HL-60 (cell line): ENCODE measurements around the gene GAMT.

Source experiments
- DNase-seq, 2 experiments: peaks; one replicate each; pipeline ENCODE4 v3.0.0-alpha.2; 2010 to 2020; ENCODE audit warnings: low read depth in 1 of 2, low spot score in 1 of 2
- H3K27ac ChIP-seq: fragments of 250-450 bp; sonication (Bioruptor Pico); replicated peaks from 2 replicates; pipeline ENCODE4 v1.5.1; 2020; ENCODE audit warnings: mild to moderate bottlenecking, moderate library complexity
- H3K27me3 ChIP-seq: fragments of 250-450 bp; sonication (Bioruptor Pico); 2 replicates; pipeline ENCODE4 v1.5.1; 2021; ENCODE audit warnings: mild to moderate bottlenecking, moderate library complexity; ENCODE audit not compliant: insufficient read depth, poor library complexity, severe bottlenecking
- H3K4me3 ChIP-seq: replicated peaks from 2 replicates; pipeline ENCODE4 v1.5.1; 2011; ENCODE audit warnings: mild to moderate bottlenecking, control low read depth, low read length; ENCODE audit not compliant: insufficient read depth
- GABPA ChIP-seq: IDR thresholded peaks from 2 replicates; pipeline ENCODE4 v1.6.1; 2012; ENCODE audit warnings: low read depth
- POLR2AphosphoS5 ChIP-seq: IDR thresholded peaks from 2 replicates; pipeline ENCODE4 v1.6.1; 2012; ENCODE audit warnings: low read depth
- REST ChIP-seq: IDR thresholded peaks from 2 replicates; pipeline ENCODE4 v1.6.1; 2012; ENCODE audit warnings: low read depth; ENCODE audit not compliant: insufficient replicate concordance
- SPI1 ChIP-seq: IDR thresholded peaks from 2 replicates; pipeline ENCODE4 v1.6.1; 2012; ENCODE audit warnings: low read depth, mild to moderate bottlenecking, borderline replicate concordance
- TF ChIP-seq, protein P1 (sequence below): IDR thresholded peaks from one replicate; pipeline ENCODE4 v1.5.1; 2011; ENCODE audit warnings: low read length, control low read depth, inconsistent platforms; ENCODE audit not compliant: insufficient read depth

Gene GAMT

GRCh38 chr19:1387684-1388636 is 13.4 kb downstream of the GAMT start:
- Histone ChIP-seq H3K27me3 (no peaks in the 10 kb centered on the region), H3K27ac (no peak overlapping the region), H3K4me3 (no peak overlapping the region)
- TF ChIP-seq POLR2AphosphoS5 (no peak), SPI1 (no peak), GABPA (no peak), REST (no peak)
- TF ChIP-seq, protein P1, sequence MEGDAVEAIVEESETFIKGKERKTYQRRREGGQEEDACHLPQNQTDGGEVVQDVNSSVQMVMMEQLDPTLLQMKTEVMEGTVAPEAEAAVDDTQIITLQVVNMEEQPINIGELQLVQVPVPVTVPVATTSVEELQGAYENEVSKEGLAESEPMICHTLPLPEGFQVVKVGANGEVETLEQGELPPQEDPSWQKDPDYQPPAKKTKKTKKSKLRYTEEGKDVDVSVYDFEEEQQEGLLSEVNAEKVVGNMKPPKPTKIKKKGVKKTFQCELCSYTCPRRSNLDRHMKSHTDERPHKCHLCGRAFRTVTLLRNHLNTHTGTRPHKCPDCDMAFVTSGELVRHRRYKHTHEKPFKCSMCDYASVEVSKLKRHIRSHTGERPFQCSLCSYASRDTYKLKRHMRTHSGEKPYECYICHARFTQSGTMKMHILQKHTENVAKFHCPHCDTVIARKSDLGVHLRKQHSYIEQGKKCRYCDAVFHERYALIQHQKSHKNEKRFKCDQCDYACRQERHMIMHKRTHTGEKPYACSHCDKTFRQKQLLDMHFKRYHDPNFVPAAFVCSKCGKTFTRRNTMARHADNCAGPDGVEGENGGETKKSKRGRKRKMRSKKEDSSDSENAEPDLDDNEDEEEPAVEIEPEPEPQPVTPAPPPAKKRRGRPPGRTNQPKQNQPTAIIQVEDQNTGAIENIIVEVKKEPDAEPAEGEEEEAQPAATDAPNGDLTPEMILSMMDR: no peak
- no peak for DNase-seq

GRCh38 chr19:1386945-1387683 is 14.2 kb downstream of the GAMT start:
- DNase-seq: no peak
- Histone ChIP-seq H3K27ac (no peak overlapping the region), H3K27me3 (no peaks in the 10 kb centered on the region), H3K4me3 (no peak overlapping the region)
- TF ChIP-seq REST (no peak), POLR2AphosphoS5 (no peak), GABPA (no peak), SPI1 (no peak)
- TF ChIP-seq, protein P1: no peak

- H3K27me3 ChIP-seq: no peaks in the 10 kb centered on the region
- H3K27ac ChIP-seq: no peak overlapping the region
- no peak for DNase-seq
- no peak overlapping the region for H3K4me3 ChIP-seq
- no peak for TF ChIP-seq SPI1
- no peak for TF ChIP-seq GABPA
- TF ChIP-seq, protein P1: no peak
- no peak for TF ChIP-seq REST
- no peak for TF ChIP-seq POLR2AphosphoS5
Measured at GRCh38 chr19:1385816-1386215, 15.5 kb downstream of the GAMT start.
